GM23338 (cell line): ENCODE results near the gene TRPV5.

Experiments used
- EZH2 ChIP-seq: fragments of 200-600 bp; sonication (generic); IDR thresholded peaks from one replicate; pipeline ENCODE4 v1.8.0; 2017; ENCODE audit warnings: antibody characterized with exemption, mild to moderate bottlenecking, low read depth; ENCODE audit not compliant: unreplicated experiment
- EZH2phosphoT487 ChIP-seq: fragments of 200-600 bp; sonication (generic); IDR thresholded peaks from one replicate; pipeline ENCODE4 v1.8.1; 2018; ENCODE audit warnings: antibody characterized with exemption; ENCODE audit not compliant: unreplicated experiment
- POLR2AphosphoS5 ChIP-seq: IDR thresholded peaks from 2 replicates; pipeline ENCODE4 v1.6.1; 2016; ENCODE audit warnings: antibody characterized with exemption, low read depth
- TF ChIP-seq, protein P1 (sequence below), 2 experiments: fragments of 200-600 bp in 1 of 2; sonication (generic) in 1 of 2; conservative IDR thresholded peaks; 2 replicates each; pipeline versions ENCODE4 v1.5.1 to v1.6.1; 2016 to 2017; ENCODE audit warnings: antibody characterized with exemption in 2 of 2, low read depth in 2 of 2, mild to moderate bottlenecking in 2 of 2, moderate library complexity in 1 of 2

DNA sequence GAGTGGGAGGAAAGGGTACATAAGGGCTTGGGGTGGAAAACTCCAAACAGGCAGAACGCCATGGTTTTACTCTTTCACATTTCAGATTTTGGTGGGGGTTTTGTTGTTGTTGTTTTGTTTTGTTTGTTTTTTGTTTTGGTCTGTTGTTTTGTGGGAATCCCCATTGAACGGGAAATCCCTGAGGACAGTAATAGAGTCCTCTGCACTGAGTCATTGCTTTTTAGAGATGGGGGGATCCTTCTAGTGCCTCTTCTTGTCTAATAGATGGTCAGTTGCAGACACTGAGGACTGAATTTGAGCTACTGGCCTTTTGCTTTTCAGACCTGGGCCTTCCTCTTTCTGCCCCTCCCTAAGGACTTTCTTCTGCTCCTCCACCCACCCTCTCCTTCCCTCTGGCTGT, 20.0 kb downstream of the TRPV5 start:
- TF ChIP-seq POLR2AphosphoS5, result no peak
- TF ChIP-seq, protein P1, sequence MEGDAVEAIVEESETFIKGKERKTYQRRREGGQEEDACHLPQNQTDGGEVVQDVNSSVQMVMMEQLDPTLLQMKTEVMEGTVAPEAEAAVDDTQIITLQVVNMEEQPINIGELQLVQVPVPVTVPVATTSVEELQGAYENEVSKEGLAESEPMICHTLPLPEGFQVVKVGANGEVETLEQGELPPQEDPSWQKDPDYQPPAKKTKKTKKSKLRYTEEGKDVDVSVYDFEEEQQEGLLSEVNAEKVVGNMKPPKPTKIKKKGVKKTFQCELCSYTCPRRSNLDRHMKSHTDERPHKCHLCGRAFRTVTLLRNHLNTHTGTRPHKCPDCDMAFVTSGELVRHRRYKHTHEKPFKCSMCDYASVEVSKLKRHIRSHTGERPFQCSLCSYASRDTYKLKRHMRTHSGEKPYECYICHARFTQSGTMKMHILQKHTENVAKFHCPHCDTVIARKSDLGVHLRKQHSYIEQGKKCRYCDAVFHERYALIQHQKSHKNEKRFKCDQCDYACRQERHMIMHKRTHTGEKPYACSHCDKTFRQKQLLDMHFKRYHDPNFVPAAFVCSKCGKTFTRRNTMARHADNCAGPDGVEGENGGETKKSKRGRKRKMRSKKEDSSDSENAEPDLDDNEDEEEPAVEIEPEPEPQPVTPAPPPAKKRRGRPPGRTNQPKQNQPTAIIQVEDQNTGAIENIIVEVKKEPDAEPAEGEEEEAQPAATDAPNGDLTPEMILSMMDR (conservative IDR thresholded peaks at IDR 0.05; ENCODE audit: low read depth in 2 of 2), result no peak
- no peak for TF ChIP-seq EZH2phosphoT487
- TF ChIP-seq EZH2, result no peak
